SK-N-MC (cell line): ENCODE data around the gene ESPN.

ENCODE experiments used
- EZH2 ChIP-seq: fragments of 200-600 bp; sonication (generic); IDR thresholded peaks from one replicate; pipeline ENCODE4 v1.6.1; 2017; ENCODE audit warnings: antibody characterized with exemption
- POLR2AphosphoS5 ChIP-seq: IDR thresholded peaks from 2 replicates; pipeline ENCODE4 v1.6.1; 2012; ENCODE audit warnings: mild to moderate bottlenecking, low read depth, low read length, borderline replicate concordance

DNA sequence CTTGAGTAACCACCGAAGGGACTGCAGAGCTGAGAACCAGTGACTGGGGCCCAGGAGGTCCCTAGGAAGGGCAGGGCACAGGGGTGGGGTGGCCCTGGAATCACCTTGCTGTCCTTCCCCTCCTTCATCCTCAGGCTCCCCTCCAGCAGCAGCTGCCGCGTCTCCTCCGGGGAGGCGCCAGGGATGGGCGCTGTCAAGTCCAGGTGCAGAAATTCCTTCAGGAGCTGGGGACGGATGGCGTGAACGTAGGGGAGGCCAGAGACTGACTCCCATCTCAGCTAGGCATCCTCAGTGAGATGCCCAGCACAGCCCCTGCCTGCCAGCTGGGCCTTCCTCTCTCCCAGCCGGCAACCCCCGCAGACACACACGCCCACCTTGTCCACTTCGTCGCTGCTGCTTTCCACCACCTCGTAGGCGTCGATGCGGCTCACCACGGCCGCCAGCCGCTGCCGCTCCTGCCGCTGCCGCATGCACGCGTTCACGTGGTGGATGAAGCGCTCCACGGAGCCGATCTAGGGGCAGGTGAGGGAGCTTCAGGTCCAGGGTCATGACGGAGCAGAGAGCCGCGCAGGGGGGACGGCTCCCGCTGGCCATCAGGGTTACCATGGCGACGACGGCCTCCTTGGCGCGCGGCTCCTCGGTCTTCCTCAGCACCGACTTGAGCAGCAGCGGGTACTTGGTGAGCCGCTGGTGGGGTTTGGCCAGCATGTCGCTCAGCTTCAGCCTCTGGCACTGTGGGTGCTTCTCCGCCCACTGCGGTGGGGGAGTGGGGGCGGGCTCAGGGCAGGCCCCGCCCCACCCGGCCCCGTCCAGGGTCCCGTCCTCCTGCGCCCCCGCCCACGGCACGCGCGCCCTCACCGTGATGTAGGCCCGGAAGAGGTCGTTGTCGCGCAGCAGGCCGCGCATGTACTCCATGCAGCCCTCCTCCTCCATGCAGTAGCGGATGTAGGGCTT, 45.8 kb downstream of the ESPN start:
- no peak for TF ChIP-seq EZH2
- TF ChIP-seq POLR2AphosphoS5 = no peak
